HepG2 (cell line): Measurements from ENCODE around the gene ARHGDIA. TPM values are rescaled to one million over a fixed set of nuclear protein-coding genes. Genes with fewer than 3 reads are reported as not detected.
A peak's percentile ranks its signal among the peaks of the same experiment; 100 is the strongest.

ENCODE experiments used
- FOSL2 ChIP-seq: sonication (generic); formaldehyde crosslinking; IDR thresholded peaks from 2 replicates; pipeline ENCODE4 v1.4.0; 2020; ENCODE audit warnings: missing genetic modification reagents
- FOXK1 ChIP-seq: sonication (generic); formaldehyde crosslinking; IDR thresholded peaks from 2 replicates; pipeline ENCODE4 v1.4.0; 2020; ENCODE audit warnings: low read depth, missing genetic modification reagents, borderline replicate concordance
- HDAC1 ChIP-seq: sonication (generic); formaldehyde crosslinking; IDR thresholded peaks from 2 replicates; pipeline ENCODE4 v1.5.1; 2020; ENCODE audit warnings: mild to moderate bottlenecking, missing genetic modification reagents
- HIVEP1 ChIP-seq: sonication (generic); formaldehyde crosslinking; IDR thresholded peaks from 2 replicates; pipeline ENCODE4 v1.4.0; 2020; ENCODE audit warnings: mild to moderate bottlenecking, missing genetic modification reagents
- KDM5B ChIP-seq: sonication (generic); formaldehyde crosslinking; IDR thresholded peaks from 2 replicates; pipeline ENCODE4 v1.4.0; 2020; ENCODE audit warnings: missing genetic modification reagents, mild to moderate bottlenecking, borderline replicate concordance
- RFX5 ChIP-seq: IDR thresholded peaks from 2 replicates; pipeline ENCODE4 v1.6.1; 2011; ENCODE audit warnings: low read depth, low read length, improper control_type of control experiment
- SALL2 ChIP-seq: sonication (generic); formaldehyde crosslinking; IDR thresholded peaks from 2 replicates; pipeline ENCODE4 v1.8.1; 2023; ENCODE audit warnings: mild to moderate bottlenecking, missing genetic modification reagents, inconsistent platforms
- SNAI1 ChIP-seq: sonication (generic); formaldehyde crosslinking; IDR thresholded peaks from 2 replicates; pipeline ENCODE4 v1.5.0; 2020; ENCODE audit warnings: mild to moderate bottlenecking, missing genetic modification reagents, borderline replicate concordance
- SOX6 ChIP-seq, 2 experiments: fragments of 450-650 bp in 1 of 2; sonication (generic) in 1 of 2; formaldehyde crosslinking in 1 of 2; IDR thresholded peaks; 2 replicates each; pipeline versions ENCODE4 v1.4.0 to v1.6.1; 2017 to 2020; ENCODE audit warnings: antibody characterized with exemption in 1 of 2, mild to moderate bottlenecking in 1 of 2, missing genetic modification reagents in 1 of 2
- TBX2 ChIP-seq: sonication (generic); formaldehyde crosslinking; IDR thresholded peaks from 2 replicates; pipeline ENCODE4 v1.5.0; 2020; ENCODE audit warnings: missing genetic modification reagents, mild to moderate bottlenecking, borderline replicate concordance
- TEAD2 ChIP-seq: sonication (generic); formaldehyde crosslinking; IDR thresholded peaks from 2 replicates; pipeline ENCODE4 v1.9.0; 2021; ENCODE audit warnings: missing genetic modification reagents
- ZNF382 ChIP-seq: sonication (generic); formaldehyde crosslinking; IDR thresholded peaks from 2 replicates; pipeline ENCODE4 v1.5.0; 2020; ENCODE audit warnings: missing genetic modification reagents, mild to moderate bottlenecking, borderline replicate concordance
- ZNF550 ChIP-seq: sonication (generic); formaldehyde crosslinking; IDR thresholded peaks from 2 replicates; pipeline ENCODE4 v1.4.0; 2020; ENCODE audit warnings: mild to moderate bottlenecking, missing genetic modification reagents, borderline replicate concordance
- ZNF557 ChIP-seq: sonication (generic); formaldehyde crosslinking; IDR thresholded peaks from 2 replicates; pipeline ENCODE4 v1.4.0; 2020; ENCODE audit warnings: missing genetic modification reagents
- ZNF768 ChIP-seq: sonication (generic); formaldehyde crosslinking; IDR thresholded peaks from 2 replicates; pipeline ENCODE4 v1.4.0; 2020; ENCODE audit warnings: missing genetic modification reagents
- polyA plus RNA-seq, 8 experiments: library from polyadenylated mRNA; depleted of rRNA in 3 of 8; stranded (reverse) in 7 of 8; unstranded in 1 of 8; fragments of >200 nt; fragmentation: Illumina TruSeq in 4 of 8; extraction: Trizol in 4 of 8; gene quantifications; 2 replicates each; pipeline versions ENCODE4 v1.2.1 to v1.2.3, GENCODE V29; 2011 to 2016; ENCODE audit warnings: low read depth in 4 of 8, missing spikeins in 1 of 8, mixed read lengths in 1 of 8; ENCODE audit not compliant: insufficient read depth in 1 of 8
- total RNA-seq, 5 experiments: library from RNA; depleted of rRNA; stranded (reverse); fragments of >200 nt; fragmentation: Illumina TruSeq; extraction: Trizol; gene quantifications; 2 replicates each; pipeline ENCODE4 v1.2.3, GENCODE V29; 2016; ENCODE audit warnings: low read depth in 1 of 5
- TF ChIP-seq, protein P1 (sequence below): sonication (generic); formaldehyde crosslinking; IDR thresholded peaks from 2 replicates; pipeline ENCODE4 v1.4.0; 2020; ENCODE audit warnings: mild to moderate bottlenecking, missing genetic modification reagents
- TF ChIP-seq, protein P2 (sequence below): IDR thresholded peaks from 2 replicates; pipeline ENCODE4 v1.6.1; 2016; ENCODE audit warnings: low read depth
- TF ChIP-seq, protein P3 (sequence below): sonication (generic); formaldehyde crosslinking; IDR thresholded peaks from 2 replicates; pipeline ENCODE4 v1.4.0; 2020; ENCODE audit warnings: low read depth, mild to moderate bottlenecking, missing genetic modification reagents

The ARHGDIA gene
- total and polyA plus RNA-seq, 2 of the 13 experiments (the other 11 are each of a cell fraction or from before 2014, with no cell fraction given), result 40.0 to 64.0 TPM

DNA sequence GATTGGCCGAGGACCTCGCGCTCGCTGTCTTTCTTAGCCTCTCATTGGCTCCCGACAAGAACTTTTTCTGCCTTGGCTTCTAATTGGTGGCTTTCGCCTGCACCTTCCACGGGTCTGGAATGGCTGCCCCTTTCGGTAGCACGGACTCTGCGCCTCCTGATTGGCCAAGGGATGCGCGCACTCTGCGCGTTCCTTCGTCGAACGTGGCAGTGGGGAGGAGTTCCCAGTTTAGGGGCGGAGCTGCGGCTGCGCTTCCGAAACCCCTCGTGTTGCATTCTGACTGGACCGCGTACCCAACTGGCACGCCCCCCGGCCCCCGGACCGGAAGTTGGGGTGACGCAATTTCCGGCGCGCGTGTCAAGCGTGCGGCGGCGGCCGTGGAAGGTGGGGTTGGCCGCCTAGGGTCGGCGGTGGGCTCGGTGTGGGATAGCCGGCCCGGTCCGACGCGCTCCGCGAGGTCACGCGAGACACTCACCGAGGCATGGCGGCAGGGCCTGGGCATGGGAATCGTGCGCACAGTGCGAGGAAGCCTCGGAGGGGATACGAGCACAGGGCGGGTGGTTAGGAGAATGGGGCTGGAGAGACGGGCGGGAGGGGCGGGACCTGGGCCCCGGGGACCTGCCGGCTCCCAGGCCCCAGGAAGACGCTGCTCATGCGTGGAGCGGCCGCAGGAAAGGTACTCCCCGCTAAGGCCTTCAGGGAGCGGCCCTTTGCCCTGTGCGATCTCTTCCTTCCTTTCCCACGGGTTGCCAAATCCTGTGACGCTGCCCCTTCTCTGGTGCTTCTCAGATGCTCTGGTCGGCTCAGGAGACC is 10.2 kb downstream of the ARHGDIA start (continued):
- TF ChIP-seq, protein P1, sequence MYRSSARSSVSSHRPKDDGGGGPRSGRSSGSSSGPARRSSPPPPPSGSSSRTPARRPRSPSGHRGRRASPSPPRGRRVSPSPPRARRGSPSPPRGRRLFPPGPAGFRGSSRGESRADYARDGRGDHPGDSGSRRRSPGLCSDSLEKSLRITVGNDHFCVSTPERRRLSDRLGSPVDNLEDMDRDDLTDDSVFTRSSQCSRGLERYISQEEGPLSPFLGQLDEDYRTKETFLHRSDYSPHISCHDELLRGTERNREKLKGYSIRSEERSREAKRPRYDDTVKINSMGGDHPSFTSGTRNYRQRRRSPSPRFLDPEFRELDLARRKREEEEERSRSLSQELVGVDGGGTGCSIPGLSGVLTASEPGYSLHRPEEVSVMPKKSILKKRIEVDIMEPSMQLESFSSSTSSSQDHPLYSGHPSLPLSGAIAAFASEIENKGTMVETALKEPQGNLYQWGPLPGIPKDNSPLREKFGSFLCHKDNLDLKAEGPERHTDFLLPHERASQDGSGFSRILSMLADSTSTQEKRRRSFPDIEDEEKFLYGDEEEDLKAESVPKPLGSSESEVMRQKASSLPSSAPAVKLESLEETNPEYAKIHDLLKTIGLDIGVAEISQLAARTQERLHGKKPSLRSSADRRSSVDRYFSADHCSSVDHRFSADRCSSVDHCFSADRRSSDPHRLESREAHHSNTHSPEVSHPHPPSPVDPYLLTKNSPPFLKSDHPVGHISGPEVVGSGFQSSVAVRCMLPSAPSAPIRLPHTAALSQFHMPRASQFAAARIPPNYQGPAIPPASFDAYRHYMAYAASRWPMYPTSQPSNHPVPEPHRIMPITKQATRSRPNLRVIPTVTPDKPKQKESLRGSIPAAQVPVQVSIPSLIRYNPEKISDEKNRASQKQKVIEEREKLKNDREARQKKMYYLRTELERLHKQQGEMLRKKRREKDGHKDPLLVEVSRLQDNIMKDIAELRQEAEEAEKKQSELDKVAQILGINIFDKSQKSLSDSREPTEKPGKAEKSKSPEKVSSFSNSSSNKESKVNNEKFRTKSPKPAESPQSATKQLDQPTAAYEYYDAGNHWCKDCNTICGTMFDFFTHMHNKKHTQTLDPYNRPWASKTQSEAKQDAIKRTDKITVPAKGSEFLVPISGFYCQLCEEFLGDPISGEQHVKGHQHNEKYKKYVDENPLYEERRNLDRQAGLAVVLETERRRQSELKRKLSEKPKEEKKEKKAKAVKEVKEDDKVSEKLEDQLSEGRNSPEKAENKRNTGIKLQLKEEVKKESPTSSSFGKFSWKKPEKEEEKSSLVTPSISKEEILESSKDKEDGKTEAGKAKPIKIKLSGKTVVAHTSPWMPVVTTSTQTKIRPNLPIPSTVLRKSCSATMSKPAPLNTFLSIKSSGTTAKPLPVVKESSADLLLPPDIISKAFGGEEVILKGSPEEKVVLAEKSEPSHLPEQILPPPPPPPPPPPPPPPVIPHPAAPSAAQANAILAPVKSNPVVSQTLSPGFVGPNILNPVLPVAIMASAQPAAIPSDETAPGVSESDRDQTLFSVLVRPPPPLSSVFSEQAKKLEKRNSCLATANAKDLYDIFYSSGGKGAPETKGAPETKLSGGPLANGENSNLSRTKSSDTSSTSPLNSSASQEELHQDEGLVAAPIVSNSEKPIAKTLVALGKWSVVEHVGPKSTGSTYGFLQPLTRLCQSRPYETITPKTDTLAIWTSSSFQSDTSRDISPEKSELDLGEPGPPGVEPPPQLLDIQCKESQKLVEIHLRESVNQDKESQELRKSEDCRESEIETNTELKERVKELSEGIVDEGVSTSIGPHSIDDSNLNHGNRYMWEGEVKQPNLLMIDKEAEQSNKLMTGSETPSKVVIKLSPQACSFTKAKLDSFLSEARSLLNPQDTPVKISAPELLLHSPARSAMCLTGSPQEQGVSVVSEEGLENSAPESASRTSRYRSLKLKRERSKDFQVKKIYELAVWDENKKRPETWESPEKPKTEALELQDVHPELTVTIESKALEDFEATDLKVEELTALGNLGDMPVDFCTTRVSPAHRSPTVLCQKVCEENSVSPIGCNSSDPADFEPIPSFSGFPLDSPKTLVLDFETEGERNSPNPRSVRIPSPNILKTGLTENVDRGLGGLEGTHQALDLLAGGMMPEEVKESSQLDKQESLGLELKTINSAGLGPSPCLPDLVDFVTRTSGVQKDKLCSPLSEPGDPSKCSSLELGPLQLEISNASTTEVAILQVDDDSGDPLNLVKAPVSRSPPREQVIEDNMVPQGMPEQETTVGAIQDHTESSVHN, result peak; percentile 91; the same call in 1 of the 2 replicates
- TF ChIP-seq, protein P2, sequence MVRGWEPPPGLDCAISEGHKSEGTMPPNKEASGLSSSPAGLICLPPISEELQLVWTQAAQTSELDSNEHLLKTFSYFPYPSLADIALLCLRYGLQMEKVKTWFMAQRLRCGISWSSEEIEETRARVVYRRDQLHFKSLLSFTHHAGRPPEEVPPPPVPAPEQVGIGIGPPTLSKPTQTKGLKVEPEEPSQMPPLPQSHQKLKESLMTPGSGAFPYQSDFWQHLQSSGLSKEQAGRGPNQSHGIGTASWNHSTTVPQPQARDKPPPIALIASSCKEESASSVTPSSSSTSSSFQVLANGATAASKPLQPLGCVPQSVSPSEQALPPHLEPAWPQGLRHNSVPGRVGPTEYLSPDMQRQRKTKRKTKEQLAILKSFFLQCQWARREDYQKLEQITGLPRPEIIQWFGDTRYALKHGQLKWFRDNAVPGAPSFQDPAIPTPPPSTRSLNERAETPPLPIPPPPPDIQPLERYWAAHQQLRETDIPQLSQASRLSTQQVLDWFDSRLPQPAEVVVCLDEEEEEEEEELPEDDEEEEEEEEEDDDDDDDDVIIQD (CRISPR knock-in tag), result peak; percentile 78
- TF ChIP-seq TEAD2 (CRISPR knock-in tag) (peak; percentile 77), ZNF382 (no peak), ZNF768 (CRISPR knock-in tag) (peak; percentile 83), SOX6 (IDR thresholded peaks at IDR 0.05) (no peak), SOX6 (CRISPR knock-in tag; IDR thresholded peaks at IDR 0.05) (peak; percentile 86), HIVEP1 (peak; percentile 92), FOXK1 (CRISPR knock-in tag) (peak; percentile 96), FOSL2 (peak; percentile 83), ZNF550 (CRISPR knock-in tag) (no peak), KDM5B (CRISPR knock-in tag) (peak; percentile 98), ZNF557 (CRISPR knock-in tag) (no peak), SALL2 (CRISPR knock-in tag) (peak; percentile 94), HDAC1 (CRISPR knock-in tag) (peak; percentile 97), TBX2 (CRISPR knock-in tag) (peak; percentile 82), SNAI1 (CRISPR knock-in tag) (peak; percentile 82; the same call in 1 of the 2 replicates), RFX5 (peak; percentile 81)
- TF ChIP-seq, protein P3, sequence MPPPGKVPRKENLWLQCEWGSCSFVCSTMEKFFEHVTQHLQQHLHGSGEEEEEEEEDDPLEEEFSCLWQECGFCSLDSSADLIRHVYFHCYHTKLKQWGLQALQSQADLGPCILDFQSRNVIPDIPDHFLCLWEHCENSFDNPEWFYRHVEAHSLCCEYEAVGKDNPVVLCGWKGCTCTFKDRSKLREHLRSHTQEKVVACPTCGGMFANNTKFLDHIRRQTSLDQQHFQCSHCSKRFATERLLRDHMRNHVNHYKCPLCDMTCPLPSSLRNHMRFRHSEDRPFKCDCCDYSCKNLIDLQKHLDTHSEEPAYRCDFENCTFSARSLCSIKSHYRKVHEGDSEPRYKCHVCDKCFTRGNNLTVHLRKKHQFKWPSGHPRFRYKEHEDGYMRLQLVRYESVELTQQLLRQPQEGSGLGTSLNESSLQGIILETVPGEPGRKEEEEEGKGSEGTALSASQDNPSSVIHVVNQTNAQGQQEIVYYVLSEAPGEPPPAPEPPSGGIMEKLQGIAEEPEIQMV (CRISPR knock-in tag), result peak; percentile 58
